Mesothelial cell of epicardium (in vitro differentiated cells): ENCODE results near the gene KCNK4. TPM values are rescaled to one million over a fixed set of nuclear protein-coding genes. Genes with fewer than 3 reads are reported as not detected.
A peak's percentile ranks its signal among the peaks of the same experiment; 100 is the strongest.

Experiments
- DNase-seq, 2 experiments: peaks; one replicate each; pipeline ENCODE4 v3.0.0; 2021; ENCODE audit warnings: low spot score in 2 of 2; ENCODE audit not compliant: unreplicated experiment in 2 of 2
- H3K27ac Mint-ChIP-seq: 2 replicates; pipeline ENCODE4 v1.8.0; 2021; ENCODE audit warnings: mixed read lengths
- H3K27me3 Mint-ChIP-seq: 2 replicates; pipeline ENCODE4 v1.8.0; 2021; ENCODE audit warnings: low read depth, mixed read lengths
- H3K36me3 Mint-ChIP-seq: 2 replicates; pipeline ENCODE4 v1.8.0; 2021; ENCODE audit warnings: mixed read lengths
- H3K4me1 Mint-ChIP-seq: 2 replicates; pipeline ENCODE4 v1.8.0; 2021; ENCODE audit warnings: mixed read lengths
- H3K4me3 Mint-ChIP-seq: 2 replicates; pipeline ENCODE4 v1.8.0; 2021; ENCODE audit warnings: mild to moderate bottlenecking, moderate library complexity, mixed read lengths
- H3K9me3 Mint-ChIP-seq: 2 replicates; pipeline ENCODE4 v1.8.0; 2021; ENCODE audit warnings: mixed read lengths
- CTCF ChIP-seq: fragments of 200-600 bp; sonication (generic); IDR thresholded peaks from one replicate; pipeline ENCODE4 v1.5.0; 2021; ENCODE audit warnings: antibody characterized with exemption; ENCODE audit not compliant: unreplicated experiment
- total RNA-seq: library from RNA; stranded (reverse); gene quantifications from 3 replicates; pipeline ENCODE4 v1.2.1, GENCODE V29; 2021

KCNK4 gene
- total RNA-seq = 0.22 to 0.58 TPM (median 0.27 TPM) in 3 replicates

- Mint-ChIP-seq H3K27ac (no peak within 1 kb of the TSS), H3K36me3 (peaks cover 8% of the 10 kb centered on the region), H3K4me1 (peaks cover 15% of the 10 kb centered on the region), H3K9me3 (no peaks in the 10 kb centered on the region), H3K4me3 (peak within 1 kb of the TSS; percentile 70), H3K27me3 (peaks cover 65% of the 10 kb centered on the region)
- DNase-seq = no peak
- no peak for TF ChIP-seq CTCF
Measured at GRCh38 chr11:64291262-64291751, at the start of gene KCNK4. Gene KCNK4 (plus strand): TSS chr11:64291302. CDS start chr11:64293019, 1,717 bp downstream.

GRCh38 chr11:64241491-64242374 is 49.4 kb upstream of the KCNK4 start:
- H3K27me3 Mint-ChIP-seq = no peaks in the 10 kb centered on the region
- TF ChIP-seq CTCF = no peak
- DNase-seq = peak; percentile 48 to 100
- H3K36me3 Mint-ChIP-seq = peaks cover 3% of the 10 kb centered on the region
- H3K4me3 Mint-ChIP-seq = peak overlapping the region; percentile 90
- H3K9me3 Mint-ChIP-seq = no peaks in the 10 kb centered on the region
- peaks cover 26% of the 10 kb centered on the region for H3K4me1 Mint-ChIP-seq
- H3K27ac Mint-ChIP-seq = peak overlapping the region; percentile 100

- Mint-ChIP-seq H3K27ac (peak overlapping the region; percentile 36), H3K27me3 (no peaks in the 10 kb centered on the region), H3K4me1 (peaks cover 33% of the 10 kb centered on the region), H3K36me3 (no peaks in the 10 kb centered on the region), H3K9me3 (no peaks in the 10 kb centered on the region), H3K4me3 (peak overlapping the region; percentile 90)
- TF ChIP-seq CTCF = no peak
- no peak for DNase-seq
Measured at GRCh38 chr11:64243236-64243854, 47.8 kb upstream of the KCNK4 start.

- Mint-ChIP-seq H3K9me3 (no peaks in the 10 kb centered on the region), H3K27ac (no peak overlapping the region), H3K36me3 (no peaks in the 10 kb centered on the region), H3K4me1 (peaks cover 33% of the 10 kb centered on the region), H3K27me3 (no peaks in the 10 kb centered on the region), H3K4me3 (peak overlapping the region; percentile 90)
- TF ChIP-seq CTCF = no peak
- DNase-seq = no peak
Measured at GRCh38 chr11:64244107-64244506, 47.0 kb upstream of the KCNK4 start.

GRCh38 chr11:64244966-64245365 is 46.1 kb upstream of the KCNK4 start:
- no peaks in the 10 kb centered on the region for H3K27me3 Mint-ChIP-seq
- H3K27ac Mint-ChIP-seq = no peak overlapping the region

More at GRCh38 chr11:64244966-64245365, 46.1 kb upstream of the KCNK4 start:
- no peak for TF ChIP-seq CTCF
- no peak for DNase-seq
- Mint-ChIP-seq H3K9me3 (no peaks in the 10 kb centered on the region), H3K36me3 (no peaks in the 10 kb centered on the region), H3K4me3 (peak overlapping the region; percentile 81), H3K4me1 (peaks cover 29% of the 10 kb centered on the region)
